ENCODE results near the gene MYO1D. TPM values are rescaled to one million over a fixed set of nuclear protein-coding genes. Genes with fewer than 3 reads are reported as not detected.

Gene MYO1D
- total RNA-seq, 1 experiment from 2014 or later, result 1.3 TPM

GRCh38 chr17:32793841-32794240 is 83.1 kb downstream of the MYO1D start:
- no peak for DNase-seq (ENCODE audit: low read depth, low spot score)
- CTCF ChIA-PET, result interaction anchor here (1.4 kb wide), 1 partner anchor 11 kb away, joined by 5 read pairs; no protein-coding TSS in a partner anchor
- H3K4me3 ChIP-seq (ENCODE audit: low read depth in 2 of 2, low read length in 2 of 2), result no peak overlapping the region
- no peaks in the 10 kb centered on the region for H3K9me3 ChIP-seq (ENCODE audit: control insufficient read depth, insufficient read depth, low read depth, low read length)
- no peak overlapping the region for H3K27ac ChIP-seq (ENCODE audit: low read length)
- no TSS peak for BruUV-seq (replicated peaks)
- no peaks in the 10 kb centered on the region for H3K36me3 ChIP-seq (ENCODE audit: control insufficient read depth, insufficient read depth, low read length)
- TF ChIP-seq REST (IDR thresholded peaks at IDR 0.05; ENCODE audit: insufficient read depth in 1 of 2, low read depth in 2 of 2, low read length in 1 of 2) (no peak), POLR2AphosphoS5 (IDR thresholded peaks at IDR 0.05; ENCODE audit: low read depth, low read length) (no peak), CTCF (IDR thresholded peaks at IDR 0.05) (no peak), SIN3A (IDR thresholded peaks at IDR 0.05; ENCODE audit: borderline replicate concordance, insufficient read depth, low read depth, low read length) (no peak), TCF7L2 (IDR thresholded peaks at IDR 0.05; ENCODE audit: low read depth, low read length) (no peak)
- in situ Hi-C loops (cut with HindIII; ENCODE audit: low pct_unique_long_range_greater_than_20kb, low sequenced_read_pairs), result no loop called here
- intact Hi-C loops (cut with micrococcal nuclease; ENCODE audit: unreplicated experiment), result no loop called here
- POLR2A ChIA-PET, result no interaction called here
- H3K4me1 ChIP-seq (ENCODE audit: control insufficient read depth, insufficient read depth, low read length), result no peaks in the 10 kb centered on the region
- no peak for ATAC-seq
- H3K27me3 ChIP-seq (ENCODE audit: control insufficient read depth, insufficient read depth, low read length), result no peaks in the 10 kb centered on the region; the same call in 1 of the 2 replicates

GRCh38 chr17:32792207-32792606 is 84.7 kb downstream of the MYO1D start:
- intact Hi-C loops (cut with micrococcal nuclease; ENCODE audit: unreplicated experiment) (no loop called here), in situ Hi-C loops (cut with HindIII; ENCODE audit: low pct_unique_long_range_greater_than_20kb, low sequenced_read_pairs) (no loop called here)
- no peaks in the 10 kb centered on the region for H3K4me1 ChIP-seq (ENCODE audit: control insufficient read depth, insufficient read depth, low read length)
- no peaks in the 10 kb centered on the region for H3K9me3 ChIP-seq (ENCODE audit: control insufficient read depth, insufficient read depth, low read depth, low read length)
- H3K27ac ChIP-seq (ENCODE audit: low read length), result no peak overlapping the region
- ChIA-PET CTCF (interaction anchor here (1.4 kb wide), 1 partner anchor 9 kb away, joined by 5 read pairs; no protein-coding TSS in a partner anchor), POLR2A (no interaction called here)
- no peak overlapping the region for H3K4me3 ChIP-seq (ENCODE audit: low read depth in 2 of 2, low read length in 2 of 2)
- BruUV-seq (replicated peaks), result no TSS peak
- no peaks in the 10 kb centered on the region for H3K36me3 ChIP-seq (ENCODE audit: control insufficient read depth, insufficient read depth, low read length)
- ATAC-seq, result no peak
- H3K27me3 ChIP-seq (ENCODE audit: control insufficient read depth, insufficient read depth, low read length), result no peaks in the 10 kb centered on the region; the same call in 1 of the 2 replicates
- no peak for DNase-seq (ENCODE audit: low read depth, low spot score)
- TF ChIP-seq CTCF (IDR thresholded peaks at IDR 0.05), result no peak
- no peak for TF ChIP-seq REST (IDR thresholded peaks at IDR 0.05; ENCODE audit: insufficient read depth in 1 of 2, low read depth in 2 of 2, low read length in 1 of 2)
- no peak for TF ChIP-seq TCF7L2 (IDR thresholded peaks at IDR 0.05; ENCODE audit: low read depth, low read length)
- no peak for TF ChIP-seq POLR2AphosphoS5 (IDR thresholded peaks at IDR 0.05; ENCODE audit: low read depth, low read length)
- no peak for TF ChIP-seq SIN3A (IDR thresholded peaks at IDR 0.05; ENCODE audit: borderline replicate concordance, insufficient read depth, low read depth, low read length)

Data from Panc1 (cell line).